ENCODE measurements around the gene SHQ1.
A peak's percentile ranks its signal among the peaks of the same experiment; 100 is the strongest.

Gene SHQ1

DNA sequence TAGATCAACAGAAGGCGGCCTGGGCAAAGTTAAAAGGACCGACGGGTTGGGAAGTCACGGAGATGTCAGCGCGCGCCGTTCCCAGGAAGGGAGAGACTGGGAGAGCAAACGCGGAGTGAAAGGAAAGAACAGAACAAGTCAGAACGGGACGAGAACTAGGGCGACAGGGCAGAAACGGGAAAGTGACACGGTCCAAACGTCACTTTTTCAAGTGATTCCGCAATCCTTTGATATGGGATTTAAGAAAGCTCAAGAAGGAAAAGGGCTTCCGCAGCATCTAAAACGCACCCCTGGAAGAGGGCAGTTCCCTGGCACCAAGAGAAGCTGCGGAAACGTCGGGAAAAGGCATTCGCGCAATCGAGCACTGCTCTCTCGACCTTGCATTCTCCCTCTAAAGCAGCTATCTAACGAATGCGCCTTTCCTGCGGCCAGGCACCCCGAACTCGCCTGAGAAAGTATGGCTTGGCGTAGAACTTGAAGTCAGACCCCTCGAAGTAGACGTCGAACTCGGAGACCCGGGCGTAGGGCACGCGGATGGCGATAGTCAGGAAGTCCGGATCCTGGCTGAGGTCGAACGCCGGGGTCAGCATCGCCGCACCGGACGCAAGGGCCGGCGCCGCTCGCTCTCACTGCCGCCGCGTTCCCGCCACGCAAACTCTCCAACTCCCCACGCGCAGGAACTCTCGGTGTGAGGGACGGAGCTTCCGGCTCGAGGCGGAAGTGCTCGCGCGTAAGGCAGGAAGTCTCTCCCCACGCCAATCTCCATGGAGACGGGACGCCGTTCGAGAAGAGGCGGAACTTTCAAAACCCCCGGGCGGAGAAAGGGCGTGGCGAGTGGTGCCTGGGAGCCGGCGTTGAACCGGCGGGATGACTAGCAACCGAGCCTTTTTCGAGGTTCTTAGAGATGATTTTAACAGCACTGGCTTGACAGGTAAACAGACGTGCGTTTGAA is at the start of gene SHQ1:
TSS of gene SHQ1 (minus strand) at position 695 of the 952 bp plus-strand sequence. CDS start at position 590, 105 bp downstream.
- peak; percentile 80 for DNase-seq

DNA sequence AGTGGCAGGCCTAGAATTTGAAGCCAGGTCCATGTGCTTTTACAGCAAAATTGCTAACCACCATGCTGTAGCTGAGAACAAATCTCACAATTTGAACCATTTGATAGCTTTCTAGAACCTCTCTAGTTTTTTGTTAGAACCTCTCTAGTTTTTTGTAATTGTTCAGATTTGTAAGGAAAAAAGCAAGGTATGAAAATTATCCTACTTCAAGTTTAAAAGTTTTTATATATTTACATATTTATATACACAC is 49.4 kb upstream of the SHQ1 start:
- DNase-seq, result no peak

DNA sequence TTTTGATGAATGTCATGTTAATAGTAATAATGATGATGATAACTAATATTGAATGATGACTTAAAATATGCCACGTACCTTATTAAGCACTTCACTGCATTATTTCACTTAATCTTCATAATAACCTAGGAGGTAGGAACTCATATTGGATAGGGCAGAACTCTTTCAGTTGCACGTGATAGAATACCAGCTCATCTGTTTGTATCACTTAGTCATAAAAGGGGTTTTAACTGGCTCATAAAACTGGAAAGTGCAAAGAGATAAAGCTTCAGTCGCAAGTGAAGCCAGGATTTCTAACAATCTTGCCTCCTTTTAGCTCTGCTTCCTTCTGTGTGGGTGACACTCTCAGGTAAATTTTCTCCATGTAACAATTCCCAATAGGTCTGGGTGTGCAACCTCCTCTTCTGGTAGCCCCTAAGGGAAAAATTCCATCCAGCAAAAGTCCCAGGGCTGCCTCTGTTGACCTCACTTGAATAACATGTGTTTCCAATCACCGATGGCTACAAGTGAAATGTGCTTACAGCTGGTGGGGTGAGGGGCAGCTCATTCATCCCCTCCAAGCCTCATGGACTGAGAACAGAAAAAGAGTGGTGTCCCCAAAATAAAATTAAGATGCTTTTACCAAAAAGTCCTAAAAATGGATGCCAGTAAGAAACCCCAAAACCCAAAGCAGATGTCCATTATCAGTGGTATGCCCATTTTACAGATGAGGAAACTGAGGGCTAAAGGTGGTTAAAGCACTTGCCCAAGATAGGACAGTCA is 48.9 kb upstream of the SHQ1 start:
- no peak for DNase-seq

DNA sequence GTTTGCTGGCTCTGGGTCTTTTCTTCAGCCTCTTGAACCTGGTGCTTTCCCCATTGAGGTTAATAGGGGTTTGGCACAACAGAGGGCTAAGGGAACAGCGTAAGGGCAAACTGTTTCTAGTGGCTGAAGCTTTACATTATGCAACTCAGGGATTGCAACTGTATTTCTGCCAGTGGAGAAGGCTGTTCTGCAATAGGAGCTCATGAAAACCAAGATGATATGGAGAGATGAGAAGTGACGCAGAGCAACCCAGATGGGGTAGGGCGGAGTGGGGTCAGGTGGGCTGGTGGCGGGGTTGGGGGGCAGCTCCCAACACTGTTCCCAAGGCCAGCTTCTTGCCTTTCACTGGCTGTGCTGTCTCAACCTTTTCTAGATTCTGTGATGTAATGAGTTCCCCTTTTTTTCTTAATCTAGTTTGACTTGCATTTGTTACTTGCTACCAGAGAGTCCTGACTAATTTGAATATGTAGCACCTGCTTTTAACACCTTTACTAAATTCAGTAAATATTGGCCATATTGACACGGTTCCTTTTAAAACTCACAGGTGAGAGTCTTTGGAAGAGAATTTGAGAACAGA is 46.8 kb upstream of the SHQ1 start:
- DNase-seq, result no peak

DNA sequence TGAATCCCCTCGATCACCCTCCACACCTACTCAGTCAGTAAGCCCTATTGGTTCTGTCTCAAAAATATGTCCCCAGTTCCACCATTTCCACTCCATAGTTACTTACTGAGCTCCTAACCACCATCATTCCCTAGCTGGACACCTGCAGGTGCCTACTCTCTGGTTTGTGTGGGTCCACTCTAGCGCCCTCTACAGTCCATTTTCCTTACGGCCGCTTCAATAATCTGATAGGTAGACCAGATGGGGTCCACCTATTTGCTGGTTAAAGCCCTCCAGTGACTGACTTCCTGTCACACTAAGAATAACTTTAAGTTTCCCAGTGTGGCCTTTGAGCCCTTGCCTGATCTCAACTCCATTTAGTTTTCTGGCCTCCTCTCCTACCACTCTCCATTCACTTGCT is 44.6 kb upstream of the SHQ1 start:
- peak; percentile 74 for DNase-seq

DNA sequence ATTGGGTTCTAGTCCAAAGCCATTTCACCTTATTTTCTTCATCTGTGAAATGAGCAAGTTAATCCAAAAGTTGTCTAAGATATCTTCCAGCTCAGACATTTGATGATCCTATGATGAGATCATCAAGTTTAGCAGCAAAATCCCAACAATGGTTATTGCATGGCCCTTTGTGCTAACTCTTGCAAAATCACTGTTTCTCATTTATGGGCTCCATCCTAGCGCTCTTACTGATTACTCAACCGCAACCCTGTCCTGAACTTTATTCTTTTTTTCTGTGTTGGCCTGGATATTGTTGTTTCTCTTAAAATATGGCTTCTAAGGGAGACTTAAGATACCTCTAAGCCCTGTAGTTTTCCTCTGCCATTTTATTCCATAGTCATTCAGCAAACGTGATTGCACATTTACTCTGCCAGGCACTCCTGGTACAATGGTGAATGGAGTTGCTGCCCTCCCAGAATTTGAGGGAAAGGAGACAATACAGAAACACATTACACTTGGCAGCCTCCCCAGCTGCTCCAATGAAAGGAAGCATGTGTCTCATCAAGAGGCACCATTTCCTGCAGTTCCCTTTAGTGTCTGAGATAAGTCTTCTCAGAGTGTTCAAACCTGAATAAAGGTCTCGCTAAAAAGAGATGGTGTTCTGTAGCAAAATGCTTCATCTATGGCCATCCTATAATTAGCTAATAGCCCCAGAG is 44.0 kb upstream of the SHQ1 start:
- peak; percentile 87 for DNase-seq

DNA sequence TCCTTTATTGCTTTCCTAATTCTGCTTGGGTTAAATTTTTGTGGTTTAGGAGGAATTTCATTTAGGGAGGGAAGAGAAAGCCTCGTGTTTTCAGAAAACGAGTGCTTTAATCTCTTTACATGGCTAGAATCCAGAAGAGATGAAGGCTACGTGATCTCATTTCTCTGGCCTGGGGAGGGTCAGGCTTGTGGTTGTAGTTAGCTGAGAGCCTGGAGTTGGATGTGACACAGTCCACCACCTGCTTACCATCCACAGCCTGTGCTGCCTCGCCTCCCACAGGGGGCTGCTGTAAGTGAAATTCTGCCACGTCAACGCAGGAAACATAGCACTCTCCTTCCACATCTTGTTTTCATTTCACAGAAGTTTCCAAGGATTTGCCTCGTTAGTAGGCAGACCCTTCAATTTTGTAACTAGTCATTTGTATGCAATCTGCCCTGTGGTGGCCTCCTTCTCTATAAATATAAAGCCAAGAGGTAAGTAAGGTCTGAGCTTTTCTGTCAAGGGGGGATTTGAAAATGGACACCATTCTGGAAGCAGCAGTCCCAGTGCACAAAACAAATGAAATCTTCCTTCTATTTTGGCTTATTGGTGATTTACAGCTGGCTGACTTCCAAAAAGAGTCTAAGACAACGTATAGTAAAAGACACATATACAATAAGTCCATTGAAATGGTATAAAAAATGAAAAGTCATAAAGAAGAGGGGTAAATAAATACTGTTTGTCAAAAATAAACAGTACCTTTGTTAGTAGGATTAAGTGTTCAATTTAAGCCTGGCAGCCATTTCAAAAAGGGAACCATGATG is 43.0 kb upstream of the SHQ1 start:
- peak; percentile 88 for DNase-seq

DNA sequence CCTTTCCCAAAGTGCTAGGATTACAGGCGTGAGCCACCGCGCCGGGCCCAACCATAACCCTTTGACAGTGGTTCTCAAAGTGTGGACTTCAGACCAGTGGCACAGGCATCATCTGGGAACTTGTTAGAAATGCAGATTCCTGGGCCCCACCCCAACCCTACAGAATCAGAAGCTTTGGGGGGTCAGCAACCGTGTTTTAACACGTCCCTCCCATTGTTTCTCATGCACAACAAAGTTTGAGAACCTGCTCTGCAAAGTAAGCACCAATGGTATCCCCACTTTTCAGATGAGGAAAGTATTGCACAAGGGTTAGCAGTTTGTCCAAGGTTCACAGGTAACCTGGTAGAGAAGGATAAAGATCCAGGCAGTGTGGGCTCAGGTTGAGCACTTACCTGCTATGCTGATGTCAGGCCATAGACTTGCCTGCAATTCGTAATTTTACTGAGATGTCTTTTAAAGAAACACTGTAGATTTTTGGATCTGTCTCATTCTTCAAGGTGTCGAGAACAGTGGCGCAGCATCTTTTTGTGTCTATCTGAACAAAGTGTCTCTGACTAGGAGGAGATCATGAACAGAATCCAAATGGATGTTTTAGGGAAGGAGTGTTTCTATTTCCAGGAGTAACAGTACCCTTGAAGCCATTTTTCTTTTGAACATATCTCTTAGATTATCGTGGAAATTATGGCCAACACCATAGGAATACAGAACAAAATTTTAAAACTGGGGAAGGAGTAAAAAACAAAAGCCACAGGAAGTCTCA is 42.1 kb upstream of the SHQ1 start:
- DNase-seq, result peak; percentile 35

DNA sequence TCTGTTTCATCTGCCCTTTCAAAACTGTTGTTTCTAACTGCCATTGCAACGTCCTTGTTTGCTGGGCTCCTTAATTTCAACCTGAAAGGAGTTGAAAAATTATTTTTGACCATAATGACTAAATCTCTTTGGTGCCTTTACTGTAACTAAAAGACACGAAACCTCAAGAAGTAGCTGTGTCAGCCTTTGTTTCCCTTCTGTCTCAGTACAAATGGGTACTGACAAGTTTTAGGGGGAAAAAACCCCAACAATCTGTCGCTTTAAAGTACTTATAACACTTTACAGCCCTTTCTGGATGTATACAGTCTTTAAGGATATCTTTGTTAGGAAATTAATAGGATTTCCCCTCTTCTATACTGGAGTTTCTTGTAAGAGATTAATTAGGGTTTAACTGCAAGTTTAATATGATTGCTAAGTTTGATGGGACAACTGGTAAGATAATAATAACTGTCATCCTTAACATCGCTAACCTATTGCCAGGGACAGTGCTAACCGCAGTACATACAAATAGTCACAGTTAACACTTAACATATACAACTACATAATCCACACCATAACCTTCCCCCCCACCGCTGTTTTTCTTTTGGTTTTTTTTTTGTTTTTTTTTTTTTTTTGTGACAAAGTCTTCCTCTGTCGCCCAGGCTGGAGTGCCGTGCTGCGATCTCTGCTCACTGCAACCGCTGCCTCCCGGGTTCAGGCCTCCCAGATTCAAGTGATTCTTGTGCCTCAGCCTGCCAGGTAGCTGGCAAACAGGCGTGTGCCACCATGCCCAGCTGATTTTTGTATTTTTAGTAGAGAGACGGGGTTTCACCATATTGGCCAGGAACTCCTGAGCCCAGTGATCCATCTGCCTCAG is 41.3 kb upstream of the SHQ1 start:
- DNase-seq, result peak; percentile 32

DNA sequence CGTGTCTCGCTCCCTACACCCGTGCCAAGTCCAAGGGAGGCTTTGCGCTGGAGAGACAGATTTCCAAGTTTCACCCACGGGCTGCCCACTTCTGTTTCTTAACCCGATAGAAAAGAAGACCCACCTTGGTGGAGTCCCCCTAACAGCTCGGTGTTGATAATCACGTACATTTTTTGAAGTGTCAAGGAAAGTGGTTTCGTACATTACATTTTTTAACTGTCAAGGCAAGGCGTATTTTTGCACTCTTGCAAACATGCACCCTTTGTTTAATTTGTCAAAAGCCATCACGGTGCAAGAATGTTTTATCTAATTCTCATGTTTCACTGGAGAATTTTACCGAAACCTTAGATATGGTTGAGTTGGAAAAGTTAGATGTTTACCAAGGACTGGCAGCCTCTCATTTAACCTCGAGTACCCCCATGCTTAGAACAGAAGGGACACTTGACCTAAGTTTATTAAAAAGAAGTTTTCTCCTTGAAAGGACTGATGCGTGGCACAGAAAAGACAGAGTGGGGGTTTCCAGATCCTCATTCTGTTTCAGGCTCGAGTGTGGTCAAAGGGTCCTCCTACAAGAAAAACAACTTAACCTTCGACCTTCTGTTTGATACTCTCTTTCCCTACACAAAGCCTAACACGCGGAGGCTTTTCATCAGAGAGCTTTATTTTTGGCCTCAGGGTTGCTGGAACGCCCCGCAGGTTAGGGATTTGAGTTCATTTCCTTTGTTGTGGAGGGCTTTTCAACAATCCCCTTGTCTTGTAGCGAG is 40.5 kb upstream of the SHQ1 start:
- DNase-seq, result peak; percentile 51

DNA sequence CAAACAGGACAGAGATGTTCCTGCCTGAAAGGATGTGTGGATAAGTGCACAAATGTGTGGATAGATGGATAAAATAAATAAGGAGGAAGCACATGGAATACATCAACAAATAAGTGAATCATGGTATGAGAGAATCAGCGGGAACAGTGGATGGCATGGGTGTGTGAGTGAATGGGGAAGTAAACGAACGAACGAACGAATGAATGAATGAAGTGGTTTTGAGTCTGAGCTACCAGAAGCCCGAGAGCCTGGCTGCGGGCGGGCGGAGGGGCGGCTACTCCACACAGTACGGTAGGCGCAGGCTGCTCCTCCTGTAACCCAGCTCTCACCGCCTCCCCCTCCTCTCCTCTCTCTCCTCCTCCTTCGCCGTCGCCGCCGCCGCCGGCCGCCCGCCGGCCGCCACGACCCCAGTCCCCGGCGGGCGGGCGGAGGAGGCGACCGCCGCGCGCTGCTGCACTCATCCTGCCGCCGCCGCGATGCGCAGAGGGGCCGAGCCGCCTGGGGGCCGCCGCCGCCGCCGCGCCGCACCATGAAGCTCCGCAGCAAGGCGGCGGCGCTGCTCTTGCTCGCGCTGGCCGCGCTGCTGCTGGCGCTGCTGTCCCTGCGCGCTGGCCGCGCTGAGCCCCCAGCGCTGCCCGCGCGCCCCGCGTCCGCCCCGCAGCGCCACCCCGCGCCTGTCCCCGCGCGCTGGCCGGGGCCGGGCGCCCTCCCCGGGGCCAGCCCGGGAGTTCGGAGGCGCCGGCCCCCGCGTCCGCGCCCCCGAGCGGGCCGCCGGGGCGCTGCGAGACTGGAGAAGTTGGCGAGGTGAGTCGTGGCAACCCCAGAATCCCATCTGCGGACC is 39.7 kb upstream of the SHQ1 start, which contains the start of gene GXYLT2:
TSS of gene GXYLT2 (plus strand) at position 342 of the 841 bp plus-strand sequence. CDS start at position 530, 188 bp downstream.
- peak; percentile 79 for DNase-seq

DNA sequence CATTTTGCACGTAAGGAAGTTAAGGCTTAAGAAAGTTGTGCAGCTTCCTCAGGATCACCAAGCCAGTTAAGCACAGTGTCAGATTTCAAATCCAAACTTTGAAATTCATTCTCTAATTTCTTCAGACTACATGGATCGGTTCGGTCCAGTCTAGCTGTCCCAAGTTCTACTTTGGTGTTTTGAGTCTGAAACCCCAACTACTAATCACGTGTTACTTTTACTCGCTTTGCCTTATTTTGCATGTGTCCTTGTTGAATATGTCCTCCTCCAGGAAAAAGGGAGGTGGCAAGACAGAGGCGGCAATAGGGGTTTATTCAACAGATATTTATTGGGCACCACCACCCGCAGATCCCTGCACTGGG is 39.1 kb upstream of the SHQ1 start:
- no peak for DNase-seq

DNA sequence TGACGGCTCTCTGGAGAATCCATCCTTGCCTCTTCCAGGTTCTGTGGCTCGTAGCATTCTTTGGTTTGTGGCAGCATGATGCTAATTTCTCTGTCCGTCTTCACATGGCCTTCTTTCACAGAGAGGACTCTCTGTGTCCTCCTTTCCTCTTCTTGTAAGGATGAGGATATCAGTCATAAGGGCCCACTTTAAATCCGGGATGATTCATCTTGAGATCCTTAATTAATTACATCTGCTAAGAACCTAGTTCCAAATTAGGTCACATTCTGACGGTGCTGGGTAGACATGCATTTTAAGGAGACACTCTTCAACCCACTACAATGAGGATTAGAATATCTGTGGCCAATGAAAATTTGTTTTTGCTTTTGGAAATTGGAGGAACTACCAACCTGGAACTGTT is 23.9 kb upstream of the SHQ1 start:
- DNase-seq, result no peak

DNA sequence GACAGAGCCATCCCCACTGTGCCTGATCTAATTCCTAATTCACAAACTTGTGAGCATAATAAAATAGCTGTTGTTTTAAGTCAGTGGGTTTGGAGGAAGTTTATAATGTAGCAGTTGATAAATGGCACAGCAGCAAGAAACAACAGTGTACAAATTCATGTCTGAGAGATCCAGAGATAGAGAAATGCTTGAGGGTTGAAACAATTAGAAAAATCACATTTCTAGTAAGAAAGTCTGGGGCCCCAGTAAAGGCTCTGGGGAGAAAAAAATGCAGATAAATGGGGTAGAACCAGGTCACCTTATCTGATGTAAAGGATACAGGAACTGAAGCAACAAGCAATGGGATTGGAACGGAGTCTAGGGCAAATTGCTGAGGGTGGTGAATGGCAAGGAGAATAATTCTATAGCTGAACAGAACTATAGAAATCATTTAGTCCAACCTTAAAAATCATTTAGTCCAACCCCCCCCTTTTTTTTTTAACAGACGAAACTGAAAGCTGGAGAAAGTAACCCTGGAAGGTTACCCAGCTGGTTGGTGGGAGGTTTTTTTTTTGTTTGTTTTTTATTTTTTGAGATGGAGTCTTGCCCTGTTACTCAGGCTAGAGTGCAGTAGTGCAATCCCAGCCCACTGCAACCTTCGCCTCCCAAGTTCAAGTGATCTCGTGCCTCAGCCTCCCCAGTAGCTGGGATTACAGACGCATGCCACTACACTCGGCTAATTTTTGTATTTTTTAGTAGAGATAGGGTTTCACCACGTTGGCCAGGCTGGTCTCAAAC is 14.3 kb upstream of the SHQ1 start:
- no peak for DNase-seq

DNA sequence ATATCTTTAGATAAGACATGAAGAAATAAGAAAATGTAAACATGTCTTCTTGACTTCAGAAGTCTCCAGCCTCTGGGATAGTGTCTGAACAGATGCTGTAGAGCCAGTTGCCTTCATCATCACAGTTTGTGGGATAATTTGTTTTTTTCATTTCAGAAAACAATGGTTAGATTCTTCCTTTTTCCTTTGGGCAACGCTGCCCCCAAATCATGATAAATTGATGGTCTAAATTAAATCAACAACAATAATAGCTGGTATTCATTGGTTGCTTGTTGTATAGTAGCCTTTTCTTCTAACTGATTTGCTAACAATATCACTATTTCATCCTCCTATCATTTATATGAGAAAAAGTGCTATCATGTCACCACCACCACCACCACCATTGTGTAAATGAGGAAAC is 12.6 kb upstream of the SHQ1 start:
- DNase-seq, result no peak

DNA sequence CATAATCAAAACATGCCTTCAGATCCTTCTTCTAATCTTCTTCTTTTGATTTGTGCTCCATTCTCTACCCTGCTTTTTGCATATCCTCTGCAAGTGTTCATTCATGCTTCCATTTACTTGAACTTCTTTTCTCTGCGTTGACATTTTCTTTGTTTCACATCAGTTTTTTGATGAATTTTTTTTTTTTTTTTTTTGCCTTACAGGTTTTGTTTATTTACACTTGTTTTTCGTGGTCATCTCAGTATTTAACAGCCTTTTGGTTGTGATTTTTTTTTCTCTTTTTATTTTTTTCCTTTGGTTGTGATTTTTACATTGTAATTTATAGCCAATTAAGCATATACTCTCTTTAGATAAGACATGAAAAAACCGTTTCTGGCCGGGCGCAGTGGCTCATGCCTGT is 11.8 kb upstream of the SHQ1 start:
- no peak for DNase-seq

DNA sequence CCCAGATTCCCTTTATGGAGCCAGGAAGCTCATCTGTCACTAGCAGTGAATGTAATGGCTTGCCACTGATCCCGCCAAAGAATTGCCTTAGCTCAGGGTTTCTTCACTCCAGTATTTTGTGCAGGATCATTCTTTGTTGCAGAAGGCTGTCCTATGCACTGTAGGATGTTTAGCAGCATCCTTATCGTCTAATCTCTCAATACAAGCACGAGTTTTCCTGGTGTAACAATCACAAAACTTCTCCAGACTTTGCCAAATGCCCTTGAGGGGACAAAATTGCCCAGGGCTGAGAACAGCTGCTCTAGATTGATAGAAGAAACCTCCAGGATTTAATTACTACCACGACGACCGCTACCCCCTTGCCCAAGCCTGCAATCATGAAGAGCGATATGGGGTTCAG is 6.8 kb upstream of the SHQ1 start:
- DNase-seq, result no peak

DNA sequence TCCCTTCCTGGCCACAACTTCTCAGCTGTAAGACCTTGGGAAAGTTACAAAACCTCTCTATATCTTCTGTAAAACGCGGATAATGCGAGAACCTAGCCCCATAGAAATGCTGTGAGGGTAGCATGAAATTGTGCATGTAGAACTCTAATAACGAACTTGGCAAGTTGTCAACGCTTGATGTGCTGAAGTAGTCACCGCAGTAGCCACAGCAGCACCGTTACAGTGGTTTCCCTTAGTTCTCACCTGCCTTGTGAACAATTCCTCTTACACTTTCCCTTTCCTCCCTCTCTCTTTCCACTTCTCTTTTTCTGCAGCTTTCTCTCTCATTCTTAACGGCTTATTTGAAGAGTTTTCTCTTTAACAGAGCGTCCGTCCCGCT is 447 bp upstream of the SHQ1 start:
- DNase-seq, result no peak

Measured in NCI-H1092 treated with DMSO at 0.1 percent for 48 hours (cell line).